SK-N-SH treated with all-trans-retinoic acid at 6 μM for 48 hours (cell line): ENCODE results near the gene MAGEB5.
"Not testable (repeated sequence)": the region's sequence is repeated elsewhere in the genome, so short reads cannot be mapped to it uniquely, and the experiment has no call there.

Experiments used
- ARNTL ChIP-seq: fragments of 450-650 bp; formaldehyde crosslinking; IDR thresholded peaks from 2 replicates; pipeline ENCODE4 v1.5.0; 2020; ENCODE audit warnings: low read depth, mild to moderate bottlenecking, moderate library complexity, borderline replicate concordance
- CSDC2 ChIP-seq: fragments of 250-450 bp; sonication (Bioruptor Pico); IDR thresholded peaks from 2 replicates; pipeline ENCODE4 v1.5.0; 2020; ENCODE audit warnings: mild to moderate bottlenecking, moderate library complexity
- ESRRG ChIP-seq: fragments of 250-450 bp; sonication (Bioruptor Pico); IDR thresholded peaks from 2 replicates; pipeline ENCODE4 v1.6.1; 2021; ENCODE audit warnings: mild to moderate bottlenecking
- GLIS3 ChIP-seq: fragments of 250-450 bp; sonication (Bioruptor Pico); IDR thresholded peaks from 2 replicates; pipeline ENCODE4 v1.5.0; 2020; ENCODE audit warnings: mild to moderate bottlenecking, moderate library complexity
- ISL1 ChIP-seq: fragments of 250-450 bp; sonication (Bioruptor Pico); IDR thresholded peaks from 2 replicates; pipeline ENCODE4 v2.1.2; 2022; ENCODE audit warnings: mild to moderate bottlenecking, moderate library complexity
- OSR1 ChIP-seq: fragments of 250-450 bp; sonication (Bioruptor Pico); IDR thresholded peaks from 2 replicates; pipeline ENCODE4 v1.8.0; 2022; ENCODE audit warnings: moderate library complexity, mild to moderate bottlenecking, inconsistent platforms
- TCF4 ChIP-seq: fragments of 250-450 bp; sonication (Bioruptor Pico); IDR thresholded peaks from 2 replicates; pipeline ENCODE4 v1.8.0; 2021; ENCODE audit warnings: mild to moderate bottlenecking, moderate library complexity, borderline replicate concordance
- TOX ChIP-seq: fragments of 250-450 bp; sonication (Bioruptor Pico); IDR thresholded peaks from 2 replicates; pipeline ENCODE4 v1.8.0; 2021; ENCODE audit warnings: mild to moderate bottlenecking, moderate library complexity, borderline replicate concordance
- ZFP3 ChIP-seq: fragments of 250-450 bp; sonication (Bioruptor Pico); IDR thresholded peaks from 2 replicates; pipeline ENCODE4 v1.5.0; 2020; ENCODE audit warnings: mild to moderate bottlenecking, moderate library complexity
- ZFP30 ChIP-seq: fragments of 450-650 bp; formaldehyde crosslinking; IDR thresholded peaks from 2 replicates; pipeline ENCODE4 v1.5.0; 2022; ENCODE audit warnings: mild to moderate bottlenecking, moderate library complexity
- ZNF565 ChIP-seq: fragments of 450-650 bp; formaldehyde crosslinking; conservative IDR thresholded peaks from 2 replicates; pipeline ENCODE4 v1.5.0; 2020; ENCODE audit warnings: low read depth, mild to moderate bottlenecking, moderate library complexity
- TF ChIP-seq, protein P1 (sequence below): fragments of 250-450 bp; sonication (Bioruptor Pico); IDR thresholded peaks from 2 replicates; pipeline ENCODE4 v1.8.0; 2020; ENCODE audit warnings: mild to moderate bottlenecking, moderate library complexity, borderline replicate concordance

DNA sequence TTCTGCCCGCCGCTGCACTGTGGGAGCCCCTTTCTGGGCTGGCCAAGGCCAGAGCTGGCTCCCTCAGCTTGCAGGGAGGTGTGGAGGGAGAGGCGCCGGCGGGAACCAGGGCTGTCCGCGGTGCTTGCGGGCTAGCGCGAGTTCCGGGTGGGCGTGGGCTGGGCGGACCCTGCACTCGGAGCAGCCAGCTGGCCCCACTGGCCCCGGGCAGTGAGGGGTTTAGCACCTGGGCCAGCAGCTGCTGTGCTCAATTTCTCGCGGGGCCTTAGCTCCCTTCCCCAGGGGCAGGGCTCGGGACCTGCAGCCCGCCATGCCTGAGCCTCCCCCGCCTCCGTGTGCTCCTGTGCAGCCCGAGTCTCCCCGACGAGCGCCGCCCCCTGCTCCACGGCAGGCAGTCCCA is 11.3 kb upstream of the MAGEB5 start:
- TF ChIP-seq GLIS3; ARNTL (CRISPR knock-in tag); ESRRG (CRISPR knock-in tag); OSR1 (CRISPR knock-in tag); ZNF565; ISL1 (CRISPR knock-in tag); ZFP3 (CRISPR knock-in tag); TOX; TCF4 (CRISPR knock-in tag); CSDC2 (CRISPR knock-in tag); ZFP30 (CRISPR knock-in tag): not testable (repeated sequence)
- TF ChIP-seq, protein P1, sequence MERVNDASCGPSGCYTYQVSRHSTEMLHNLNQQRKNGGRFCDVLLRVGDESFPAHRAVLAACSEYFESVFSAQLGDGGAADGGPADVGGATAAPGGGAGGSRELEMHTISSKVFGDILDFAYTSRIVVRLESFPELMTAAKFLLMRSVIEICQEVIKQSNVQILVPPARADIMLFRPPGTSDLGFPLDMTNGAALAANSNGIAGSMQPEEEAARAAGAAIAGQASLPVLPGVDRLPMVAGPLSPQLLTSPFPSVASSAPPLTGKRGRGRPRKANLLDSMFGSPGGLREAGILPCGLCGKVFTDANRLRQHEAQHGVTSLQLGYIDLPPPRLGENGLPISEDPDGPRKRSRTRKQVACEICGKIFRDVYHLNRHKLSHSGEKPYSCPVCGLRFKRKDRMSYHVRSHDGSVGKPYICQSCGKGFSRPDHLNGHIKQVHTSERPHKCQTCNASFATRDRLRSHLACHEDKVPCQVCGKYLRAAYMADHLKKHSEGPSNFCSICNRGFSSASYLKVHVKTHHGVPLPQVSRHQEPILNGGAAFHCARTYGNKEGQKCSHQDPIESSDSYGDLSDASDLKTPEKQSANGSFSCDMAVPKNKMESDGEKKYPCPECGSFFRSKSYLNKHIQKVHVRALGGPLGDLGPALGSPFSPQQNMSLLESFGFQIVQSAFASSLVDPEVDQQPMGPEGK (CRISPR knock-in tag) = not testable (repeated sequence)
